Fibroblast of lung (primary cell): ENCODE measurements around the gene PAQR7. TPM values are rescaled to one million over a fixed set of nuclear protein-coding genes. Genes with fewer than 3 reads are reported as not detected.

Experiments
- DNase-seq, 2 donors: peaks; one replicate each; pipeline versions ENCODE4 v3.0.0 to v3.0.0-alpha.2; 2010; ENCODE audit warnings: low read depth in 2 of 2
- H2AFZ ChIP-seq: 2 replicates; pipeline ENCODE4 v1.5.1; 2012; ENCODE audit warnings: low read length, control low read depth, inconsistent platforms
- H3K27ac ChIP-seq: 2 replicates; pipeline ENCODE4 v1.5.1; 2011; ENCODE audit warnings: low read length, control low read depth; ENCODE audit not compliant: insufficient read depth
- H3K27me3 ChIP-seq: 2 replicates; pipeline ENCODE4 v1.5.1; 2011; ENCODE audit warnings: mild to moderate bottlenecking, low read length; ENCODE audit not compliant: control insufficient read depth, insufficient read depth
- H3K36me3 ChIP-seq: 2 replicates; pipeline ENCODE4 v1.5.1; 2011; ENCODE audit warnings: low read length; ENCODE audit not compliant: control insufficient read depth, insufficient read depth
- H3K4me1 ChIP-seq: 2 replicates; pipeline ENCODE4 v1.5.1; 2011; ENCODE audit warnings: low read length; ENCODE audit not compliant: control insufficient read depth, insufficient read depth; ENCODE audit errors: extremely low read depth
- H3K4me2 ChIP-seq: 2 replicates; pipeline ENCODE4 v1.5.1; 2011; ENCODE audit warnings: low read length, control low read depth; ENCODE audit not compliant: insufficient read depth; ENCODE audit errors: extremely low read depth
- H3K4me3 ChIP-seq, 4 experiments: fragments of 200-600 bp in 1 of 4; sonication (generic) in 1 of 4; replicated peaks in 1 of 4; 2 replicates each; pipeline ENCODE4 v1.5.1; 2011 to 2016; ENCODE audit warnings: low read length in 4 of 4, low read depth in 3 of 4, mild to moderate bottlenecking in 3 of 4, control low read depth in 2 of 4, inconsistent platforms in 1 of 4, mixed read lengths in 1 of 4; ENCODE audit not compliant: insufficient read depth in 1 of 4; ENCODE audit errors: control extremely low read depth in 1 of 4
- H3K79me2 ChIP-seq: 2 replicates; pipeline ENCODE4 v1.5.1; 2012; ENCODE audit warnings: mild to moderate bottlenecking, low read length, inconsistent platforms; ENCODE audit not compliant: control insufficient read depth, insufficient read depth
- H3K9ac ChIP-seq: 2 replicates; pipeline ENCODE4 v1.5.1; 2011; ENCODE audit warnings: mild to moderate bottlenecking, low read length, control low read depth; ENCODE audit not compliant: insufficient read depth
- H3K9me3 ChIP-seq: 2 replicates; pipeline ENCODE4 v1.5.1; 2012; ENCODE audit warnings: low read depth, low read length; ENCODE audit not compliant: control insufficient read depth, insufficient read depth
- H4K20me1 ChIP-seq: 2 replicates; pipeline ENCODE4 v1.5.1; 2011; ENCODE audit warnings: low read length; ENCODE audit not compliant: control insufficient read depth, insufficient read depth; ENCODE audit errors: extremely low read depth
- EZH2 ChIP-seq: IDR thresholded peaks from 2 replicates; pipeline ENCODE4 v1.5.1; 2012; ENCODE audit warnings: low read length, control low read depth, mild to moderate bottlenecking; ENCODE audit errors: missing control alignments
- polyA plus RNA-seq, 2 donors: library from polyadenylated mRNA; depleted of rRNA in 1 of 2; stranded (reverse) in 1 of 2; unstranded in 1 of 2; fragments of >200 nt; gene quantifications; 2 replicates each; pipeline ENCODE4 v1.2.1, GENCODE V29; 2011 to 2012; ENCODE audit warnings: missing spikeins in 1 of 2
- total RNA-seq: library from RNA; depleted of rRNA; stranded (reverse); fragments of >200 nt; gene quantifications from 2 replicates; pipeline ENCODE4 v1.2.1, GENCODE V29; 2014
- TF ChIP-seq, protein P1 (sequence below), 2 donors: IDR thresholded peaks in 1 of 2; conservative IDR thresholded peaks in 1 of 2; 1 replicate in 1 of 2; 2 replicates in 1 of 2; pipeline ENCODE4 v1.5.1; 2011 to 2012; ENCODE audit warnings: low read length in 2 of 2, control low read depth in 1 of 2, inconsistent platforms in 1 of 2, low read depth in 1 of 2, mild to moderate bottlenecking in 1 of 2

PAQR7 gene
- total and polyA plus RNA-seq, 2 donors (not counting 1 experiment from before 2014, with no cell fraction given) = 12.8 to 15.9 TPM

DNA sequence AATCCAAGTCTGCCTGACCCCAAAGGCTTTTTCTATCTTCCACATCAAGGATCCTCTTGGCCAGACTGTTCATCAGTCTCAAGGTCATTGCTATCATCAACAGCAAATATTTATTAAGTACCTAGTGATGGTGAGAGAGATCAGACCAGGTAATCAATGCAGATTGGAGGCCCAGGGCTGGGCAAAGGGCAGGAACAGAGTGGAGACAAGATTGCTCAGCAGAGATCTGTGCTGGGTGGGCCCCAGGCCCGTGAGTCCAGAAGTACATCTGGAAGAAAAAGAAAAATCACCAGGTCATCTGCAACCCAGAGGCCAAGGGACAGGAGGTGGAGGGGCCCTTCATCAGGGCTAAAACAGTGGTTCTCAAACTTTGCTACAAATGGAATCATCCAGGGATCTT is 10.1 kb upstream of the PAQR7 start:
- no peak overlapping the region for H3K4me3 ChIP-seq
- no peak overlapping the region for H3K4me2 ChIP-seq
- H3K9me3 ChIP-seq = no peaks in the 10 kb centered on the region
- no peaks in the 10 kb centered on the region for H3K79me2 ChIP-seq
- no peak overlapping the region for H3K27ac ChIP-seq
- DNase-seq = no peak
- H3K36me3 ChIP-seq = no peaks in the 10 kb centered on the region
- H3K27me3 ChIP-seq = no peaks in the 10 kb centered on the region
- TF ChIP-seq, protein P1, sequence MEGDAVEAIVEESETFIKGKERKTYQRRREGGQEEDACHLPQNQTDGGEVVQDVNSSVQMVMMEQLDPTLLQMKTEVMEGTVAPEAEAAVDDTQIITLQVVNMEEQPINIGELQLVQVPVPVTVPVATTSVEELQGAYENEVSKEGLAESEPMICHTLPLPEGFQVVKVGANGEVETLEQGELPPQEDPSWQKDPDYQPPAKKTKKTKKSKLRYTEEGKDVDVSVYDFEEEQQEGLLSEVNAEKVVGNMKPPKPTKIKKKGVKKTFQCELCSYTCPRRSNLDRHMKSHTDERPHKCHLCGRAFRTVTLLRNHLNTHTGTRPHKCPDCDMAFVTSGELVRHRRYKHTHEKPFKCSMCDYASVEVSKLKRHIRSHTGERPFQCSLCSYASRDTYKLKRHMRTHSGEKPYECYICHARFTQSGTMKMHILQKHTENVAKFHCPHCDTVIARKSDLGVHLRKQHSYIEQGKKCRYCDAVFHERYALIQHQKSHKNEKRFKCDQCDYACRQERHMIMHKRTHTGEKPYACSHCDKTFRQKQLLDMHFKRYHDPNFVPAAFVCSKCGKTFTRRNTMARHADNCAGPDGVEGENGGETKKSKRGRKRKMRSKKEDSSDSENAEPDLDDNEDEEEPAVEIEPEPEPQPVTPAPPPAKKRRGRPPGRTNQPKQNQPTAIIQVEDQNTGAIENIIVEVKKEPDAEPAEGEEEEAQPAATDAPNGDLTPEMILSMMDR (conservative IDR thresholded peaks at IDR 0.05 in 1 of 2, IDR thresholded peaks at IDR 0.05 in 1 of 2; ENCODE audit: low read depth in 1 of 2, low read length in 2 of 2) = no peak
- no peak for TF ChIP-seq EZH2
- H3K4me1 ChIP-seq = peaks cover 3% of the 10 kb centered on the region
- no peak overlapping the region for H2AFZ ChIP-seq
- no peaks in the 10 kb centered on the region for H4K20me1 ChIP-seq
- no peak overlapping the region for H3K9ac ChIP-seq

DNA sequence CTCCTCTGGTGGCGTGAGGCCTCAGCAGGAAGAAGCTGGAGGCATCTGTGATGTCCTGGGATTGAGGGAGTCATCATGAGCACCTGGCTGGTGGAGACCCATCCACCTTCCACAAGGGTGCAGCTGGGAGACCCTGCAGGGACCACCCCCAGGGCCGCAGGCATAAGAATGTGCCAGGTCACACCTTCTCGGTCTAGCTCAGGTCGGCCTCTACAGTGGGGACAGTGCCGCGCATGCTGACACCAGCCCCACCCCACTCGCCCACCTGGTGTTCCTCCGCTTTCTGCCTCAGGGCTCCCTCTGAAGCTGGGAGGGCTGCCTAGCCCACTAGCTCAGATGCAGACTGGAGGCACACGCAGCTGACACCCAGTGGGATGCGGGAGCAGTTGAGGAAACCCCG is 5.8 kb upstream of the PAQR7 start:
- DNase-seq = no peak
- Histone ChIP-seq H3K9me3 (no peaks in the 10 kb centered on the region), H3K27me3 (no peaks in the 10 kb centered on the region), H3K4me3 (no peak overlapping the region), H3K27ac (no peak overlapping the region), H3K79me2 (no peaks in the 10 kb centered on the region), H3K4me2 (no peak overlapping the region), H3K36me3 (no peaks in the 10 kb centered on the region), H4K20me1 (no peaks in the 10 kb centered on the region), H2AFZ (no peak overlapping the region), H3K9ac (no peak overlapping the region), H3K4me1 (no peaks in the 10 kb centered on the region)
- TF ChIP-seq, protein P1 (conservative IDR thresholded peaks at IDR 0.05 in 1 of 2, IDR thresholded peaks at IDR 0.05 in 1 of 2; ENCODE audit: low read depth in 1 of 2, low read length in 2 of 2) = no peak
- no peak for TF ChIP-seq EZH2

GRCh38 chr1:25880518-25880917 is 5.0 kb upstream of the PAQR7 start:
- Histone ChIP-seq H3K4me2 (no peak overlapping the region), H3K4me1 (peaks cover 3% of the 10 kb centered on the region), H3K4me3 (no peak overlapping the region), H4K20me1 (no peaks in the 10 kb centered on the region), H3K79me2 (no peaks in the 10 kb centered on the region), H3K9ac (no peak overlapping the region), H3K9me3 (no peaks in the 10 kb centered on the region), H3K27me3 (no peaks in the 10 kb centered on the region), H3K36me3 (no peaks in the 10 kb centered on the region), H2AFZ (no peak overlapping the region), H3K27ac (no peak overlapping the region)
- TF ChIP-seq EZH2 = no peak
- TF ChIP-seq, protein P1 (conservative IDR thresholded peaks at IDR 0.05 in 1 of 2, IDR thresholded peaks at IDR 0.05 in 1 of 2; ENCODE audit: low read depth in 1 of 2, low read length in 2 of 2) = no peak
- DNase-seq = no peak
